GM18858 (cell line): ENCODE results near the gene NAV2.

Experiments
- ATAC-seq: cut with Tn5 transposase; IDR thresholded peaks from one replicate; pipeline ENCODE4 v1.9.1; 2021; ENCODE audit not compliant: unreplicated experiment

The NAV2 gene

DNA sequence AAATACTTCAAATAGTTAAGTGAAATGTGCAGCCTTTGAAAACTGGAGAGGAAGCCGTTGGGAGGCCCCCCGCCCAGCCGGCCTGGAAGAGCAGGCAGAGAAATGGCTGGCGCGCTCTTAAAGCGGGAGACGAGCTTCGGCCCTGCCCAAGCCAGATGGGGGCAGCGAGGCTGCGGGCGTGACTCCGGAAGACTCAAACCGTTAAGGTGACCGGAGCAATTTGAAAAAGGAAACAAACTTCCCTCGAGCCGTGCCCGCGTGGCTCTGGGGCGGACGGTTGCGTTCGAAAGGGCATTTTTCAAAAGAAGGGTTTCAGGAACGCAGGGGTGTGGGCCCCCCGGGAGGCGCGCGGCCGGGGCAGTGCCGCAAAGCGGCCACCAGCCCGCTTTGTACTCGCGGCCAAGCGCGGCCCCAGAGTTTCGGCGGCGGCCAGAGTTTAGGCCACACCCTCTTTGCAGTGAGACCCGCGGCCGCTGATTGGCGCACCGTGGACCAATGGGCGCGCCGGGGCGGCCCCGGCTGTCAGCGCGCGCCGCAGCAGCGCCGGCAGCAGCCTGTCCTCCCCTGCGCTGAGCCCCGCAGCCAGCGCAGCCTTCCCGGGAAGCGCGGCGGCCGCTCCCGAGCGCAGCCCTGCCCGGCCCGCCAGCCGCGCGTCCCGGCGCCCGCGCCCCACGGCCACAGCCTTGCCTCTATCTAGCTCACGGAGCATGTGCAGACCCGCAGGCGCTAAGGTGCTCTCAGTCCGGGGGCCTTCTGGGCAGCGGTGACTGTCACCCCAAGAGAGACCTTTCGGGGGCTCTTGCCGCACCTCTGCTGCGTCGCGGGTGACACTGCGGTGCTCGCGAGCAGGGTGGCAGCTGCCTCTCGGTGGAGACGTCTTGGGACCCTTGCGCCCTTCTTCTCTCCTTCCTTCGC is at the start of gene NAV2:
Gene NAV2, plus strand, starts transcription at position 557 of the 915 bp plus-strand sequence. CDS start 859 bp downstream, outside the sequence.
- peak; percentile 97 for ATAC-seq

GRCh38 chr11:19663206-19663605 is 49.4 kb upstream of the NAV2 start:
- ATAC-seq = no peak

DNA sequence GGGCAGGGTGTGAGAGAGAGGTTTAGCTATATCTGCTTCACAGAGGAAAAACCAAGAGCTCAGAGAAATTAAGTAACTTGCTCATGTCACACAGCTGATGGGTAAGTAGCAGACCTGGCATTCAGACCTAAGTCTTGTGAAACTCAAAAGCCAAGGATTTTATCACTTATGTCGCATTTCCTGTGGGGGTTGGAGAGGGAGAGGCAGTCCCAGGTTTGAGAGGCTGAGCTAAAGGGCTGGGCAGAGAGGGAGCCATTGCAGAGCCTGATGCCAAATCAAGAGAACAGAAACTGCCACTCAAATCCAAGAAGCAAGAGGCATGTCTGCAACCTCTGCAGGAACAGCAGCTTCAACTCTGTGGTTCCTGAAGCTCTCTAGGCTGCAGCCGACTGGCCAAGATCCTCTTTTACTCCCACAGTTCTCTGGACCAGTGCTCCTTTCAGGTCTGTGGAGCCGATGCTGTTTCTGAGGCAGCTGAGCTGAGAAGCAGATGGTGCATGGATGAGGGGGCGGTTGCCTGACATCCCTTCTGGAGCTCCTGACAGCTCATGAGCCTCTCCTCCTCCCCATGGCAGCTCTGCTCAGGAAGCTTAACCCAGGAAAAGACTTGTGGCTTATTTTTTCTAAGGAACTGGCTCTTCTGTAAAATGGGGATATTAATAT is 47.6 kb upstream of the NAV2 start:
- ATAC-seq = no peak

GRCh38 chr11:19666951-19667350 is 45.7 kb upstream of the NAV2 start:
- no peak for ATAC-seq

DNA sequence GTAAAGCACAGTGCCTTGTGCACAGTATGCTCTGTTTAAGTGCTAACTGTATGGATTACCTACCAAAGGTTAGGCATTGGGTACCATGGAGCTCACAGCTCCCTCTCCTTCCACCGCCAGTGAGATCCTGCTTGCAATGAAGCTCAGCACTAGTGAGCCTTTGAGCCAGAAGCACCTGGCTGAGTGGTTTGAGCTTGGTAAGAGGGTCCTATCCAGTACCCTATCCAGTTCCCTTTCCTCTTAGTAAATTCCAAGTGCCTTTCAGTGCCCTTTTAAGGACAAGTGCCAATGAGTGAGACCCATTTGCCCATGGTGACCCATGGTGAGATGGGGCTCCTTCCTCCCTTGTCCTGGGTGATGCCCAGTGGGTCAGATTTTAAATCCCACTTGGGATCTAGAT is 43.1 kb upstream of the NAV2 start:
- no peak for ATAC-seq

GRCh38 chr11:19670030-19670791 is 42.4 kb upstream of the NAV2 start:
- ATAC-seq = no peak

GRCh38 chr11:19672586-19673206 is 39.9 kb upstream of the NAV2 start:
- ATAC-seq = no peak

- no peak for ATAC-seq
Measured at GRCh38 chr11:19673924-19674729, 38.5 kb upstream of the NAV2 start.

DNA sequence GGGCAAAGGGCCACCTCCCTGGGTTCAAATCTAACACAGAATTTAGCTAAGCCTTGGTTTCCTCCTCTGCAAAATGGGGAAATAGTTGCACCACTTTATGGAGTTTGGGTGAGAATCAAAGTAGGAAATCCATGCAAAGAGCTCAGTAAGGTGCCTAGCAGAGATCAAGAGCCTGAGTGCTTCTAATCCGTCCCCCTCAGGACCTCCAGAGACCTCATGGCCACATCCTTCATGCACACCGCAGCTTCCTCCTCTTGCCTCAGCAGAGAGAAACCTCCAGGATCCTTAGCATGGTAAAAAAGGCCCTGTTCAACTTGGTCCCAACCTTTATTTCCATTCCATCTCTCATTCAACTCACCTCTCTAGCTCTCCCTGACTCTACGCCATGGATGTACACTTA is 37.8 kb upstream of the NAV2 start:
- ATAC-seq = no peak

GRCh38 chr11:19675397-19675796 is 37.2 kb upstream of the NAV2 start:
- no peak for ATAC-seq

- no peak for ATAC-seq
Measured at GRCh38 chr11:19676475-19677380, 35.9 kb upstream of the NAV2 start.

- no peak for ATAC-seq
Measured at GRCh38 chr11:19677381-19678080, 35.1 kb upstream of the NAV2 start.

DNA sequence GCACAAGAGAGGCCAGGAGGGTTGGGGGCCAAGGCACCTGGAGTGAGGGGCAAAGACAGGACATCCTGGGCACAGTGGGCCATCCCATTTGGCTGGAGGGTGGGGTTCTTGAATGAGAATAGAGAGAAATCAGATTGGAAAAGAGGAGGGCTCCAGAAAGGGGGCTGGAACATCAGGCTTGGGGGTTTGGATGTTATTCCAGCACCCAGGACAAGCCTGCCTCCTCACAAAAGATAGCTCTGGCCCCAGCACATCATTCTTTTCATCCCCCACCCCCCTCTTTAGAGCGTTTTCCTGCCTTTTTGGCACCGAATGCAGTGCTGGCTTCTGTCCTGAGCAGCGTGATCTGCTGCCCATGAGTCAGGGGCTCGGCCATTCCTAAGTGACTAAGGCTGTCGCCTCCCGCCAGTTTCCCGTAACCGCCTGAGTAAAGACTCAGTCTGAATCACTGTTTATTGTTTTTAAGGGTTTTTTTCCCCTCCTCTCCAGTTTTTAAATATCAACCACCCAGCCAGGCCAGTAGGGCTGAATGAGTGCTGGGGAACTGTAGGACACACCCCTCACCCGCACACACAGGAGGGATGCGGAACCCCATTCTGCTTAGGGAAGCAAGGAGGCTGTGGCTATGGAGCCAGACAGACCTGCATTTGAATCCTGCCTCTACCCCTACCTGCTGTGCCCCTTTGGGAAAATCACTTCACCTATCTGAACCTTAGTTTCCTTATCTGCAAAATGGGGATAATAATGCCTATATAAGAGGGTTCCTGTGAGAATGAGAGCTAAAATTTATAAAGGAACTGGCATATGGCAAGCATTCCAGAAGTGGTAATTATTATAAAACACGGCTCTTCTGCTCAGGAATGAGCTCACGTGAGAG is 32.4 kb upstream of the NAV2 start:
- ATAC-seq = no peak

- no peak for ATAC-seq
Measured at GRCh38 chr11:19680829-19681368, 31.7 kb upstream of the NAV2 start.

DNA sequence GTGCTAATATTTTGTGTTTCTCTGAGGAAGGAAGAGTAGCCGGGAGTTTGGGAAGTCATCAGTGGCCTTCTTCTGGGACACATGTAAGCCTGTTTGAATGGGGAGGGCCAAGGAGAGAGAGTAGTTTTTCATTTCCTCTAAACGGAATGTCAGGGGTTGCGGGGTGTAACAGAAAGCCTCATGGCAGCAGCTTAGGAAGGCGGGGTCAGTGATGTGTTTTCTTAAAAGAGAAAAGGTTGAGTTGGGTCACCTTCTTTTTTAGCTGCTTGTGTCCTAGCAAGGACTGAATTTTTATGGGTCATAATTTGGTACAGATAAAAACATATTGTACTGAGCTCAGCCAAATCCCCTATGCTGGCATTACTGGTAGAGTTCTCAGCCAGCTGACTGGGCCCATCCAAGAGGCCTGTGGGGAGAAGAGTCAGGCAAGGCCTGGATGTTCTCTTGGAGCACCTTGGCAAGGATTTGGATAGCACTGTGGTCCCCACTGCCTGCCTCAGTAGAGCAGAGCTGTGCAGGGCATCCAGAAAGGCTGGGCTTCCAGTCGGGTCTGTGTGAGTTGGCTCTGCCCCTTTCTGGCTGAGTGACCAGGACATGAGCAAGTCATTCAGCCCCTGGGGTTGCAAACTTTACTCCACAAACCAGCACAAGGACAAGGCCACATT is 29.4 kb upstream of the NAV2 start:
- ATAC-seq = no peak

DNA sequence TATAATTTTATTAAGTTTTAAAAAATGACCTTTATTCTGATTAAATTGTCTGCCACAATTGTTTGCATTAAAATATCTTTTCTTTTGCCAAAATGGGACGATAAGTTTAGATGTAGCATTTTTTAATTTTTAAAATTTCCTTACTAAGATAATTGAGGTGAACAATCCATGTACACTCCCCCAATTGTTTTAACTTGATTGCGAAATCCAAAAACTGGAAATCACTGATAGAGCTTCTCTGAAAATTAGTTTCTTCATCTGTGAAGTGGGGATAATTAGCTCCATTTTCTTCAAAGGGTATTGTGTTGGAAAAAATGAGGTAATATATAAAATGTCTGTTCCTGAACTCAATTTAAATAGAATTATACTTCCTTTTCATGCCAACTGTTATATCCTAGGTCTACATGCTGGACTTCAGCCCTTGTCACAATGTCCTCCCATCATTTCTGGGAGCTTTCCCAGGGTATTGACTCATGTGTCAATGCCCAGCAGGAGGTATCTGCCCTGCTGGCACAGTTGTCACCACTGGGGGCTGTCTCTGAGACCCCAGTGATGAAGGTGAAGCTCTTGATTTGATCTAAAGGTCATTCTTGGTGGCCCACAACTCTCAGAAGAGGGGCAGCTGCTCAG is 28.7 kb upstream of the NAV2 start:
- ATAC-seq = no peak
